ENCODE results near the gene PLCH1.

DNA sequence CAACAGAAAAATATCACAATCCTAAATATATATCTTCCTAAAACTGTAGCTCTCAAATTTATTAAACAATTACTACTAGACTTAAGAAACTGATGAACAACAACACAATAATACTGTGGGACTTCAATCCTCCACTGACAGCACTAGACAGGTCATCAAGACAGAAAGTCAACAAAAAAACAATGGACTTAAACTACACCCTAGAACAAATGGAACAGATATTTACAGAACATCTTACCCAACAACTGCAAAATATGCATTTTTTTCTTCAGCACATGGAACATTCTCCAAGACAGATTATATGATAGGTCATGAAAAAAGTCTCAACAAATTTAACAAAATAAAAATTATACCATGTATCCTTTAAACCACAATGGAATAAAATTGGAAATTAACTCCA, 133.4 kb downstream of the PLCH1 start:
- no peak for TF ChIP-seq POLR2A (IDR thresholded peaks at IDR 0.05; ENCODE audit: low read depth, low read length)
- no peak for TF ChIP-seq POLR2AphosphoS5 (IDR thresholded peaks at IDR 0.05; ENCODE audit: low read depth, low read length)
- TF ChIP-seq TAF1 (IDR thresholded peaks at IDR 0.05; ENCODE audit: low read depth, low read length), result no peak
- no peak for TF ChIP-seq POU2F2 (IDR thresholded peaks at IDR 0.05; ENCODE audit: low read depth, low read length)
- no peak for TF ChIP-seq PAX5 (IDR thresholded peaks at IDR 0.05; ENCODE audit: insufficient read depth, low read length, severe bottlenecking)

Measured in GM12891 (cell line).